ENCODE results near the gene SLC5A2.

DNA sequence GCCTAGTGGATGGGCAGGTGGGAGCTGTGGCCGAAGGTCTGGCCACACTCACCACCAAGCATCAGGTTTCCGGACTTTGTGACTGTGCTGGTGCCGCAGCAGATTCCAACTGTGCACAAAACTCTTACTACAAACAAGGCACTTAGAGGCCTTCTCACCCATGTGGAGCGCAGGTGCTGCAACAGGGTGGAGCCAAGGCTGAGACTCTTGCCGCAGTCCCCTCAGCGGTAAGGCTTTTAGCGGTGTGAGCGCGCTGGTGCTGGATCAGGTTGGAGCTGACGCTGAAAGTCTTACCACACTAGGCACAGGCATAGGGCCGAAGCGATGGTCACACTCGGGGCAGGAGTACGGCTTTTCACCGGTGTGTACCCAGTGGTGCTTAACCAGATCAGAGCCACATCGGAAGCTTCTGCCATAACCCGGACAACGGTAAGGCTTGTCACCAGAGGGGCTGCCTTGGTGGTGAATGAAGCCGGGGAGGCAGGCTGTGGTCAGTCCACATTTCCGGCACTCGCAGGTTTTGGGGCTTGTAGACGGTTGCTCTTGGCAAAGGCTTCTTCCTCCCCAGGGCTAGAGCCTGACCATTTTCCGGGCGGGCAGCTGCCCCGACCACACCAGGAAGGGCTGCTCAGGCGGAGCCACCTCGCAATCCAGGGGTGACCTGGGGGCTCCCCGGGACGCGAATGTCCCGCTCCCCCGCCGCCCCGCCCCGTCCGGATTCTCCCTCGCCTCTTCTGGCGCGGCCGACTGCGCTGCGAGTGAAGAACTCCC, 24.7 kb upstream of the SLC5A2 start:
- TF ChIP-seq TCF4 (CRISPR knock-in tag; IDR thresholded peaks at IDR 0.05; ENCODE audit: borderline replicate concordance) = no peak
- TF ChIP-seq ZNF70 (CRISPR knock-in tag; IDR thresholded peaks at IDR 0.05) = no peak
- TF ChIP-seq ISL1 (CRISPR knock-in tag; IDR thresholded peaks at IDR 0.05) = no peak
- TF ChIP-seq TOX (CRISPR knock-in tag; IDR thresholded peaks at IDR 0.05; ENCODE audit: borderline replicate concordance) = no peak
- no peak for TF ChIP-seq ZC3H10 (CRISPR knock-in tag; IDR thresholded peaks at IDR 0.05)
- TF ChIP-seq, protein P1, sequence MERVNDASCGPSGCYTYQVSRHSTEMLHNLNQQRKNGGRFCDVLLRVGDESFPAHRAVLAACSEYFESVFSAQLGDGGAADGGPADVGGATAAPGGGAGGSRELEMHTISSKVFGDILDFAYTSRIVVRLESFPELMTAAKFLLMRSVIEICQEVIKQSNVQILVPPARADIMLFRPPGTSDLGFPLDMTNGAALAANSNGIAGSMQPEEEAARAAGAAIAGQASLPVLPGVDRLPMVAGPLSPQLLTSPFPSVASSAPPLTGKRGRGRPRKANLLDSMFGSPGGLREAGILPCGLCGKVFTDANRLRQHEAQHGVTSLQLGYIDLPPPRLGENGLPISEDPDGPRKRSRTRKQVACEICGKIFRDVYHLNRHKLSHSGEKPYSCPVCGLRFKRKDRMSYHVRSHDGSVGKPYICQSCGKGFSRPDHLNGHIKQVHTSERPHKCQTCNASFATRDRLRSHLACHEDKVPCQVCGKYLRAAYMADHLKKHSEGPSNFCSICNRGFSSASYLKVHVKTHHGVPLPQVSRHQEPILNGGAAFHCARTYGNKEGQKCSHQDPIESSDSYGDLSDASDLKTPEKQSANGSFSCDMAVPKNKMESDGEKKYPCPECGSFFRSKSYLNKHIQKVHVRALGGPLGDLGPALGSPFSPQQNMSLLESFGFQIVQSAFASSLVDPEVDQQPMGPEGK (CRISPR knock-in tag; IDR thresholded peaks at IDR 0.05; ENCODE audit: borderline replicate concordance) = no peak

Data from SK-N-SH treated with all-trans-retinoic acid at 6 μM for 48 hours (cell line).